Adrenal gland (tissue), 12 donors: ENCODE measurements around the gene RNH1. TPM values are rescaled to one million over a fixed set of nuclear protein-coding genes. Genes with fewer than 3 reads are reported as not detected.

Experiments
- DNase-seq, 7 donors: peaks; one replicate each; pipeline ENCODE4 v3.0.0-alpha.2; 2019 to 2020
- H3K27ac ChIP-seq, 5 donors: fragments of 200-600 bp; sonication (generic) in 4 of 5; 1 replicate in 3 of 5; 2 replicates in 2 of 5; pipeline versions ENCODE4 v1.5.1 to v1.8.0; 2016 to 2020; ENCODE audit warnings: mild to moderate bottlenecking in 1 of 5
- H3K27me3 ChIP-seq: fragments of 200-600 bp; 2 replicates; pipeline ENCODE4 v1.8.0; 2021
- H3K36me3 ChIP-seq, 2 donors: fragments of 200-600 bp; replicated peaks in 1 of 2; 1 replicate in 1 of 2; 2 replicates in 1 of 2; pipeline versions ENCODE4 v1.5.1 to v1.8.0; 2018 to 2022
- H3K4me1 ChIP-seq, 2 donors: fragments of 200-600 bp; replicated peaks in 1 of 2; 1 replicate in 1 of 2; 2 replicates in 1 of 2; pipeline versions ENCODE4 v1.5.1 to v1.8.0; 2018 to 2021
- H3K4me3 ChIP-seq, 4 donors: fragments of 200-600 bp; sonication (generic) in 3 of 4; one replicate each; pipeline ENCODE4 v1.5.1; 2016 to 2018
- H3K9me3 ChIP-seq, 3 donors: fragments of 200-600 bp; sonication (generic) in 1 of 3; replicated peaks in 1 of 3; 1 replicate in 2 of 3; 2 replicates in 1 of 3; pipeline versions ENCODE4 v1.5.1 to v1.8.0; 2016 to 2021
- POLR2A ChIP-seq, 2 donors: fragments of 450-650 bp; IDR thresholded peaks; one replicate each; pipeline ENCODE4 v1.6.1; 2017; ENCODE audit warnings: antibody characterized with exemption in 2 of 2, mild to moderate bottlenecking in 2 of 2, moderate library complexity in 1 of 2
- WGBS, 4 donors: extraction: QIAGEN DNeasy Blood & Tissue Kit in 2 of 4; methylation state at CpG; one replicate each; pipeline versions ENCODE4 v1.1.5 to v1.1.7; 2013 to 2017; 5-methylcytosine and 5-hydroxymethylcytosine counted together
- intact Hi-C, 2 donors: fragments of 100-400 bp; cut with DNase I; formaldehyde crosslinking; loops; one replicate each; pipeline versions ENCODE4 v1.14.1 to v1.15.0; 2022 to 2023
- polyA plus RNA-seq, 3 donors: library from polyadenylated mRNA; stranded (reverse); fragments of 200-250 nt in 2 of 3; fragments of 350-450 nt in 1 of 3; fragmentation: Illumina TruSeq in 1 of 3; extraction: RNeasy Lipid Tissue Mini Kit (QIAGEN cat#74804) in 1 of 3; gene quantifications; one replicate each; pipeline ENCODE4 v1.2.3, GENCODE V29; 2013 to 2014
- total RNA-seq, 9 donors: library from RNA; depleted of rRNA in 4 of 9; stranded (reverse); fragments of >200 nt in 4 of 9; fragments of 120-200 nt in 1 of 9; fragmentation: NEBNext Ultra II Directional in 1 of 9; extraction: Animal tissue kit (Norgen Biotek cat#: 25700) in 1 of 9; gene quantifications; one replicate each; pipeline versions ENCODE4 v1.1.0 to v1.2.4, GENCODE V29; 2013 to 2023
- TF ChIP-seq, protein P1 (sequence below), 6 experiments: fragments of 450-650 bp in 4 of 6; fragments of 200-600 bp in 2 of 6; sonication (generic) in 1 of 6; IDR thresholded peaks; 1 replicate in 5 of 6; 2 replicates in 1 of 6; pipeline versions ENCODE4 v1.5.1 to v1.8.0; 2016 to 2021; ENCODE audit warnings: antibody characterized with exemption in 6 of 6, mild to moderate bottlenecking in 2 of 6, moderate library complexity in 1 of 6
- donor health status: healthy with polysubstance abuse.
- donor health status: Bipolar disorder and iron deficiency.
- donor health status: DM: yes; HTN: yes; CAD: no.
- donor health status: DM: no; HTN: no; CAD: no.
- donor health status: DM: no; HTN: no; CAD: no.
- donor health status: DM: yes; HTN: yes; CAD: no.

Gene RNH1
- total and polyA plus RNA-seq, 12 donors = 36.3 to 342 (median 205) TPM

GRCh38 chr11:445765-446588 is 61.1 kb downstream of the RNH1 start:
- intact Hi-C loops = loop anchor here in 1 of 2 donors (10.0 kb wide), 1 partner anchor 151 kb away; the partner anchor contains the start of gene IFITM5
- TF ChIP-seq POLR2A (IDR thresholded peaks at IDR 0.05) = no peak
- TF ChIP-seq, protein P1, sequence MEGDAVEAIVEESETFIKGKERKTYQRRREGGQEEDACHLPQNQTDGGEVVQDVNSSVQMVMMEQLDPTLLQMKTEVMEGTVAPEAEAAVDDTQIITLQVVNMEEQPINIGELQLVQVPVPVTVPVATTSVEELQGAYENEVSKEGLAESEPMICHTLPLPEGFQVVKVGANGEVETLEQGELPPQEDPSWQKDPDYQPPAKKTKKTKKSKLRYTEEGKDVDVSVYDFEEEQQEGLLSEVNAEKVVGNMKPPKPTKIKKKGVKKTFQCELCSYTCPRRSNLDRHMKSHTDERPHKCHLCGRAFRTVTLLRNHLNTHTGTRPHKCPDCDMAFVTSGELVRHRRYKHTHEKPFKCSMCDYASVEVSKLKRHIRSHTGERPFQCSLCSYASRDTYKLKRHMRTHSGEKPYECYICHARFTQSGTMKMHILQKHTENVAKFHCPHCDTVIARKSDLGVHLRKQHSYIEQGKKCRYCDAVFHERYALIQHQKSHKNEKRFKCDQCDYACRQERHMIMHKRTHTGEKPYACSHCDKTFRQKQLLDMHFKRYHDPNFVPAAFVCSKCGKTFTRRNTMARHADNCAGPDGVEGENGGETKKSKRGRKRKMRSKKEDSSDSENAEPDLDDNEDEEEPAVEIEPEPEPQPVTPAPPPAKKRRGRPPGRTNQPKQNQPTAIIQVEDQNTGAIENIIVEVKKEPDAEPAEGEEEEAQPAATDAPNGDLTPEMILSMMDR (IDR thresholded peaks at IDR 0.05) = no peak
- H3K27me3 ChIP-seq = peaks cover 9% of the 10 kb centered on the region
- H3K4me1 ChIP-seq = peaks cover 13 to 17% of the 10 kb centered on the region in 2 donors
- WGBS, 4 donors = 69 to 76% (median 70%) methylated on average over 10 to 20 of the region's 20 CpGs
- no peak overlapping the region for H3K4me3 ChIP-seq
- no peaks in the 10 kb centered on the region for H3K36me3 ChIP-seq
- DNase-seq = no peak
- no peak overlapping the region for H3K27ac ChIP-seq
- H3K9me3 ChIP-seq = no peaks in the 10 kb centered on the region

Other genes with a start within 250 kb of the RNH1 start
- gene NLRP6, start 228.8 kb downstream of the RNH1 start, total RNA-seq = under 1 TPM in 6 of 9 donors, not detected in 3; 0.14 to 0.69 (median 0.24) TPM
- gene NLRP6, start 228.8 kb downstream of the RNH1 start, polyA plus RNA-seq = under 1 TPM in 1 of 3 donors, not detected in 2; 0.16 TPM
- gene PGGHG, start 218.1 kb downstream of the RNH1 start, total RNA-seq = 1 to 10 TPM; 1.2 to 9.8 (median 7.1) TPM
- gene PGGHG, start 218.1 kb downstream of the RNH1 start, polyA plus RNA-seq = 10 to 100 TPM in 2 of 3 donors, under 1 TPM in 1; 0.55 to 77.2 (median 29.4) TPM
- not detected for gene IFITM5, start 207.7 kb downstream of the RNH1 start, total RNA-seq
- not detected for gene IFITM5, start 207.7 kb downstream of the RNH1 start, polyA plus RNA-seq
- 100 to 1,000 TPM in 7 of 9 donors, 10 to 100 TPM in 2; 30.7 to 269 (median 155) TPM for gene IFITM2, start 199.4 kb downstream of the RNH1 start, total RNA-seq
- 100 to 1,000 TPM; 290 to 835 (median 443) TPM for gene IFITM2, start 199.4 kb downstream of the RNH1 start, polyA plus RNA-seq
- 100 to 1,000 TPM in 3 of 9 donors, 10 to 100 TPM in 6; 12.1 to 238 (median 84.5) TPM for gene IFITM1, start 193.2 kb downstream of the RNH1 start, total RNA-seq
- gene IFITM1, start 193.2 kb downstream of the RNH1 start, polyA plus RNA-seq = 100 to 1,000 TPM in 2 of 3 donors, 10 to 100 TPM in 1; 84.6 to 360 (median 139) TPM
- 100 to 1,000 TPM in 8 of 9 donors, 10 to 100 TPM in 1; 80.5 to 946 (median 291) TPM for gene IFITM3, start 186.4 kb downstream of the RNH1 start, total RNA-seq
- gene IFITM3, start 186.4 kb downstream of the RNH1 start, polyA plus RNA-seq = 1,000 to 10,000 TPM in 1 of 3 donors, 100 to 1,000 TPM in 2; 454 to 1,592 (median 502) TPM
- 1 to 10 TPM in 4 of 9 donors, under 1 TPM in 3, not detected in 2; 0.29 to 4.6 (median 1.1) TPM for gene B4GALNT4, start 137.7 kb downstream of the RNH1 start, total RNA-seq
- gene B4GALNT4, start 137.7 kb downstream of the RNH1 start, polyA plus RNA-seq = 10 to 100 TPM in 1 of 3 donors, 1 to 10 TPM in 1, under 1 TPM in 1; 0.15 to 30.3 (median 9.1) TPM
- gene PKP3, start 113.0 kb downstream of the RNH1 start, total RNA-seq = under 1 TPM in 3 of 9 donors, not detected in 6; 0.45 to 0.65 (median 0.65) TPM
- gene PKP3, start 113.0 kb downstream of the RNH1 start, polyA plus RNA-seq = under 1 TPM in 1 of 3 donors, not detected in 2; 0.37 TPM
- 10 to 100 TPM in 7 of 9 donors, 1 to 10 TPM in 2; 5.7 to 70.0 (median 21.1) TPM for gene SIGIRR, start 92.2 kb downstream of the RNH1 start, total RNA-seq
- gene SIGIRR, start 92.2 kb downstream of the RNH1 start, polyA plus RNA-seq = 100 to 1,000 TPM in 1 of 3 donors, 10 to 100 TPM in 1, 1 to 10 TPM in 1; 2.7 to 111 (median 80.4) TPM
- gene ANO9, start 65.2 kb downstream of the RNH1 start, total RNA-seq = 1 to 10 TPM in 1 of 9 donors, under 1 TPM in 3, not detected in 5; 0.52 to 2.2 (median 0.79) TPM
- 1 to 10 TPM in 2 of 3 donors, under 1 TPM in 1; 0.07 to 2.9 (median 1.2) TPM for gene ANO9, start 65.2 kb downstream of the RNH1 start, polyA plus RNA-seq
- gene PTDSS2, start 57.0 kb downstream of the RNH1 start, total RNA-seq = 10 to 100 TPM; 20.7 to 85.9 (median 41.4) TPM
- 100 to 1,000 TPM in 1 of 3 donors, 10 to 100 TPM in 2; 11.0 to 109 (median 53.7) TPM for gene PTDSS2, start 57.0 kb downstream of the RNH1 start, polyA plus RNA-seq
- gene HRAS, start 28.3 kb upstream of the RNH1 start, total RNA-seq = 10 to 100 TPM; 10.8 to 45.0 (median 36.7) TPM
- gene HRAS, start 28.3 kb upstream of the RNH1 start, polyA plus RNA-seq = 100 to 1,000 TPM in 2 of 3 donors, 10 to 100 TPM in 1; 18.7 to 190 (median 164) TPM
- gene LRRC56, start 30.3 kb upstream of the RNH1 start, total RNA-seq = 1 to 10 TPM in 2 of 9 donors, under 1 TPM in 6, not detected in 1; 0.32 to 1.7 (median 0.82) TPM
- gene LRRC56, start 30.3 kb upstream of the RNH1 start, polyA plus RNA-seq = 1 to 10 TPM in 2 of 3 donors, not detected in 1; 1.7 to 4.3 TPM
- 1 to 10 TPM in 8 of 9 donors, under 1 TPM in 1; 0.35 to 9.1 (median 6.0) TPM for gene LMNTD2, start 53.5 kb upstream of the RNH1 start, total RNA-seq
- gene LMNTD2, start 53.5 kb upstream of the RNH1 start, polyA plus RNA-seq = 10 to 100 TPM in 2 of 3 donors, under 1 TPM in 1; 0.20 to 21.0 (median 12.7) TPM
- 10 to 100 TPM in 4 of 9 donors, 1 to 10 TPM in 5; 2.9 to 18.2 (median 5.8) TPM for gene RASSF7, start 53.7 kb upstream of the RNH1 start, total RNA-seq
- gene RASSF7, start 53.7 kb upstream of the RNH1 start, polyA plus RNA-seq = 10 to 100 TPM in 1 of 3 donors, 1 to 10 TPM in 1, under 1 TPM in 1; 0.33 to 19.9 (median 9.8) TPM
- 10 to 100 TPM; 17.2 to 42.2 (median 29.0) TPM for gene PHRF1, start 69.2 kb upstream of the RNH1 start, total RNA-seq
- gene PHRF1, start 69.2 kb upstream of the RNH1 start, polyA plus RNA-seq = 10 to 100 TPM in 2 of 3 donors, 1 to 10 TPM in 1; 8.7 to 62.3 (median 23.3) TPM
- gene IRF7, start 108.7 kb upstream of the RNH1 start, total RNA-seq = 10 to 100 TPM in 5 of 9 donors, 1 to 10 TPM in 4; 3.6 to 28.3 (median 10.0) TPM
- gene IRF7, start 108.7 kb upstream of the RNH1 start, polyA plus RNA-seq = 10 to 100 TPM in 2 of 3 donors, under 1 TPM in 1; 0.81 to 87.6 (median 25.9) TPM
- gene CDHR5, start 117.7 kb upstream of the RNH1 start, total RNA-seq = 1 to 10 TPM in 5 of 9 donors, under 1 TPM in 3, not detected in 1; 0.44 to 5.2 (median 1.2) TPM
- gene CDHR5, start 117.7 kb upstream of the RNH1 start, polyA plus RNA-seq = under 1 TPM; 0.31 to 0.61 (median 0.56) TPM
- under 1 TPM in 1 of 9 donors, not detected in 8; 0.67 TPM for gene SCT, start 119.9 kb upstream of the RNH1 start, total RNA-seq
- gene SCT, start 119.9 kb upstream of the RNH1 start, polyA plus RNA-seq = under 1 TPM in 1 of 3 donors, not detected in 2; 0.61 TPM
- gene DRD4, start 130.0 kb upstream of the RNH1 start, total RNA-seq = 1 to 10 TPM in 1 of 9 donors, under 1 TPM in 6, not detected in 2; 0.28 to 1.1 (median 0.34) TPM
- gene DRD4, start 130.0 kb upstream of the RNH1 start, polyA plus RNA-seq = 1 to 10 TPM in 2 of 3 donors, not detected in 1; 1.2 to 1.3 TPM
- 10 to 100 TPM; 32.8 to 57.3 (median 54.8) TPM for gene DEAF1, start 188.0 kb upstream of the RNH1 start, total RNA-seq
- gene DEAF1, start 188.0 kb upstream of the RNH1 start, polyA plus RNA-seq = 100 to 1,000 TPM in 1 of 3 donors, 10 to 100 TPM in 2; 20.6 to 131 (median 67.0) TPM
- 10 to 100 TPM; 11.1 to 85.3 (median 33.8) TPM for gene TMEM80, start 188.6 kb upstream of the RNH1 start, total RNA-seq
- gene TMEM80, start 188.6 kb upstream of the RNH1 start, polyA plus RNA-seq = 10 to 100 TPM; 14.8 to 33.8 (median 26.0) TPM
- gene EPS8L2, start 199.0 kb upstream of the RNH1 start, total RNA-seq = 10 to 100 TPM in 8 of 9 donors, 1 to 10 TPM in 1; 2.7 to 57.7 (median 34.3) TPM
- gene EPS8L2, start 199.0 kb upstream of the RNH1 start, polyA plus RNA-seq = 10 to 100 TPM in 2 of 3 donors, 1 to 10 TPM in 1; 9.7 to 51.9 (median 25.6) TPM
- gene TALDO1, start 240.2 kb upstream of the RNH1 start, total RNA-seq = 100 to 1,000 TPM in 8 of 9 donors, 10 to 100 TPM in 1; 83.2 to 167 (median 153) TPM
- 100 to 1,000 TPM in 2 of 3 donors, 10 to 100 TPM in 1; 64.3 to 117 (median 100) TPM for gene TALDO1, start 240.2 kb upstream of the RNH1 start, polyA plus RNA-seq